GM12878 (cell line): Measurements from ENCODE around the gene NOL11. TPM values are rescaled to one million over a fixed set of nuclear protein-coding genes. Genes with fewer than 3 reads are reported as not detected.

Source experiments
- ATAC-seq: fragments of 200-7000 bp; cut with Tn5 transposase; 3 replicates; pipeline ENCODE4 v1.9.1; 2020; ENCODE audit warnings: mild to moderate bottlenecking, moderate library complexity
- BruUV-seq: library from RNA; stranded (reverse); fragments of 400-500 nt; replicated peaks from 2 replicates; lab custom pipeline; 2021; lab: Mats Ljungman, UMichigan
- CTCF ChIA-PET: fragments of 300-600 bp; sonication (Branson Sonifier 250); formaldehyde crosslinking; extraction: SDS; loops from one replicate; lab custom pipeline; 2021; ENCODE audit warnings: inconsistent platforms; lab: Yijun Ruan, JAX
- POLR2A ChIA-PET: fragments of 350-600 bp; formaldehyde crosslinking; extraction: SDS; loops from one replicate; lab custom pipeline; 2021; ENCODE audit warnings: inconsistent platforms; lab: Charles Lee
- RAD21 ChIA-PET: fragments of 300-600 bp; sonication (Branson Sonifier 250); formaldehyde crosslinking; loops from one replicate; lab custom pipeline; 2023; ENCODE audit warnings: antibody characterized with exemption; ENCODE audit not compliant: unreplicated experiment; lab: Charles Lee
- SMC1A ChIA-PET: fragments of 300-600 bp; sonication (Branson Sonifier 250); formaldehyde crosslinking; loops from one replicate; lab custom pipeline; 2023; ENCODE audit not compliant: unreplicated experiment, uncharacterized antibody; lab: Charles Lee
- DNase-seq: peaks from one replicate; pipeline ENCODE4 v3.0.0-alpha.2; 2011; ENCODE audit warnings: low read depth, low spot score
- FAIRE-seq: peaks from 3 replicates; lab custom pipeline; 2011; peaks lifted over from hg19 to GRCh38; lab: Jason Lieb, UNC
- H2AFZ ChIP-seq: 2 replicates; pipeline ENCODE4 v1.6.0; 2011; ENCODE audit warnings: low read depth, low read length, control low read depth; ENCODE audit not compliant: control insufficient read depth
- H3K27ac ChIP-seq: 2 replicates; pipeline ENCODE4 v1.5.1; 2011; ENCODE audit warnings: control low read depth; ENCODE audit not compliant: control insufficient read depth, insufficient read depth
- H3K27me3 ChIP-seq, 2 experiments: replicated peaks in 1 of 2; 2 replicates each; pipeline versions ENCODE4 v1.6.0 to v1.6.1; 2011; ENCODE audit warnings: low read length in 1 of 2; ENCODE audit not compliant: control insufficient read depth in 2 of 2, insufficient read depth in 2 of 2
- H3K36me3 ChIP-seq, 2 experiments: 2 replicates each; pipeline ENCODE4 v1.5.1; 2011; ENCODE audit warnings: low read length in 1 of 2; ENCODE audit not compliant: control insufficient read depth in 2 of 2, insufficient read depth in 2 of 2
- H3K4me1 ChIP-seq: 2 replicates; pipeline ENCODE4 v1.6.1; 2011; ENCODE audit warnings: mild to moderate bottlenecking, low read length, moderate library complexity, mixed read lengths; ENCODE audit not compliant: control insufficient read depth, insufficient read depth
- H3K4me2 ChIP-seq: 2 replicates; pipeline ENCODE4 v1.6.0; 2011; ENCODE audit warnings: control low read depth; ENCODE audit not compliant: control insufficient read depth, insufficient read depth
- H3K4me3 ChIP-seq: fragments of 200-600 bp; sonication (generic); 2 replicates; pipeline ENCODE4 v1.5.1; 2016
- H3K79me2 ChIP-seq: 2 replicates; pipeline ENCODE4 v1.6.0; 2011; ENCODE audit warnings: low read length; ENCODE audit not compliant: control insufficient read depth, insufficient read depth
- H3K9ac ChIP-seq: 2 replicates; pipeline ENCODE4 v1.8.0; 2011; ENCODE audit warnings: low read length, control low read depth, mixed read lengths; ENCODE audit not compliant: control insufficient read depth, insufficient read depth
- H3K9me3 ChIP-seq: replicated peaks from 3 replicates; pipeline ENCODE4 v1.5.1; 2011; ENCODE audit warnings: mild to moderate bottlenecking, low read length; ENCODE audit not compliant: control insufficient read depth, insufficient read depth
- H4K20me1 ChIP-seq: 2 replicates; pipeline ENCODE4 v1.6.0; 2011; ENCODE audit not compliant: control insufficient read depth, insufficient read depth
- BCL11A ChIP-seq: IDR thresholded peaks from 2 replicates; pipeline ENCODE4 v1.6.1; 2011; ENCODE audit warnings: low read depth, low read length
- BRCA1 ChIP-seq: IDR thresholded peaks from 2 replicates; pipeline ENCODE4 v1.6.1; 2011; ENCODE audit warnings: low read depth, low read length, improper control_type of control experiment
- DPF2 ChIP-seq: fragments of 450-650 bp; IDR thresholded peaks from 2 replicates; pipeline ENCODE4 v1.6.1; 2017; ENCODE audit warnings: mild to moderate bottlenecking
- HDGF ChIP-seq: fragments of 450-650 bp; IDR thresholded peaks from 2 replicates; pipeline ENCODE4 v1.6.1; 2016; ENCODE audit warnings: antibody characterized with exemption
- JUNB ChIP-seq: IDR thresholded peaks from 2 replicates; pipeline ENCODE4 v1.6.1; 2016; ENCODE audit warnings: antibody characterized with exemption, mild to moderate bottlenecking
- NR2C1 ChIP-seq: fragments of 450-650 bp; IDR thresholded peaks from 2 replicates; pipeline ENCODE4 v1.6.1; 2017; ENCODE audit warnings: antibody characterized with exemption, mild to moderate bottlenecking, moderate library complexity
- PAX8 ChIP-seq: fragments of 450-650 bp; IDR thresholded peaks from 2 replicates; pipeline ENCODE4 v1.6.1; 2017; ENCODE audit warnings: mild to moderate bottlenecking, moderate library complexity
- RBBP5 ChIP-seq: fragments of 200-600 bp; sonication (generic); conservative IDR thresholded peaks from 2 replicates; pipeline ENCODE4 v1.6.1; 2016
- SREBF2 ChIP-seq: IDR thresholded peaks from 2 replicates; pipeline ENCODE4 v1.6.1; 2012; ENCODE audit warnings: mild to moderate bottlenecking, low read length
- ZNF24 ChIP-seq: fragments of 450-650 bp; IDR thresholded peaks from 2 replicates; pipeline ENCODE4 v1.6.1; 2017; ENCODE audit warnings: antibody characterized with exemption, mild to moderate bottlenecking
- WGBS: methylation state at CpG from one replicate; pipeline ENCODE4 v1.1.6; 2016; ENCODE audit warnings: low lambda C conversion rate; ENCODE audit not compliant: insufficient replicate concordance, insufficient coverage; ENCODE audit errors: missing lambda C conversion rate; 5-methylcytosine and 5-hydroxymethylcytosine counted together
- in situ Hi-C: fragments of 300-500 bp; cut with MboI; formaldehyde crosslinking; loops from 9 replicates; pipeline ENCODE4 v1.14.3; 2018; ENCODE audit warnings: mixed read lengths
- intact Hi-C: fragments of 100-400 bp; cut with micrococcal nuclease; formaldehyde crosslinking; loops from one replicate; pipeline ENCODE4 v1.14.2; 2022; ENCODE audit not compliant: unreplicated experiment
- polyA plus RNA-seq, 11 experiments: library from polyadenylated mRNA; depleted of rRNA in 4 of 11; unstranded in 6 of 11; stranded (reverse) in 5 of 11; fragments of >200 nt; fragmentation: Nextera tagmentation in 4 of 11; fragmentation: Illumina TruSeq in 1 of 11; extraction: Ambion mirVana in 4 of 11; extraction: Trizol in 1 of 11; gene quantifications; 1 replicate in 1 of 11; 2 replicates in 10 of 11; pipeline versions ENCODE4 v1.2.1 to v1.2.3, GENCODE V29; 2011 to 2016; ENCODE audit warnings: inconsistent platforms in 2 of 11, missing spikeins in 2 of 11, low read depth in 1 of 11
- total RNA-seq, 4 experiments: library from RNA; depleted of rRNA in 3 of 4; stranded (reverse); fragments of >200 nt in 3 of 4; fragmentation: Illumina TruSeq in 1 of 4; extraction: Trizol in 1 of 4; gene quantifications; 2 replicates each; pipeline versions ENCODE4 v1.2.1 to v1.2.3, GENCODE V29; 2013 to 2021
- TF ChIP-seq, protein P1 (sequence below): fragments of 450-650 bp; IDR thresholded peaks from 2 replicates; pipeline ENCODE4 v1.6.1; 2014; ENCODE audit warnings: mild to moderate bottlenecking
- TF ChIP-seq, protein P2 (sequence below): fragments of 450-650 bp; IDR thresholded peaks from 2 replicates; pipeline ENCODE4 v1.6.1; 2017; ENCODE audit warnings: low read depth, mild to moderate bottlenecking, moderate library complexity
- TF ChIP-seq, protein P3 (sequence below): IDR thresholded peaks from 2 replicates; pipeline ENCODE4 v1.6.1; 2012; ENCODE audit warnings: low read depth, low read length, improper control_type of control experiment
- TF ChIP-seq, protein P4 (sequence below): fragments of 450-650 bp; conservative IDR thresholded peaks from 2 replicates; pipeline ENCODE4 v1.6.1; 2017; ENCODE audit warnings: mild to moderate bottlenecking, moderate library complexity

Gene NOL11
- total and polyA plus RNA-seq, 10 of the 15 experiments (the other 5 are each of a cell fraction or from before 2014, with no cell fraction given): 54.8 to 130 (median 94.6) TPM

GRCh38 chr17:67785122-67785477 lies 67.4 kb downstream of the NOL11 start (continued):
- TF ChIP-seq, protein P1, sequence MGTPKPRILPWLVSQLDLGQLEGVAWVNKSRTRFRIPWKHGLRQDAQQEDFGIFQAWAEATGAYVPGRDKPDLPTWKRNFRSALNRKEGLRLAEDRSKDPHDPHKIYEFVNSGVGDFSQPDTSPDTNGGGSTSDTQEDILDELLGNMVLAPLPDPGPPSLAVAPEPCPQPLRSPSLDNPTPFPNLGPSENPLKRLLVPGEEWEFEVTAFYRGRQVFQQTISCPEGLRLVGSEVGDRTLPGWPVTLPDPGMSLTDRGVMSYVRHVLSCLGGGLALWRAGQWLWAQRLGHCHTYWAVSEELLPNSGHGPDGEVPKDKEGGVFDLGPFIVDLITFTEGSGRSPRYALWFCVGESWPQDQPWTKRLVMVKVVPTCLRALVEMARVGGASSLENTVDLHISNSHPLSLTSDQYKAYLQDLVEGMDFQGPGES: no peak
- no peak for TF ChIP-seq NR2C1
- no peak for TF ChIP-seq BCL11A
- TF ChIP-seq DPF2: no peak
- TF ChIP-seq, protein P2, sequence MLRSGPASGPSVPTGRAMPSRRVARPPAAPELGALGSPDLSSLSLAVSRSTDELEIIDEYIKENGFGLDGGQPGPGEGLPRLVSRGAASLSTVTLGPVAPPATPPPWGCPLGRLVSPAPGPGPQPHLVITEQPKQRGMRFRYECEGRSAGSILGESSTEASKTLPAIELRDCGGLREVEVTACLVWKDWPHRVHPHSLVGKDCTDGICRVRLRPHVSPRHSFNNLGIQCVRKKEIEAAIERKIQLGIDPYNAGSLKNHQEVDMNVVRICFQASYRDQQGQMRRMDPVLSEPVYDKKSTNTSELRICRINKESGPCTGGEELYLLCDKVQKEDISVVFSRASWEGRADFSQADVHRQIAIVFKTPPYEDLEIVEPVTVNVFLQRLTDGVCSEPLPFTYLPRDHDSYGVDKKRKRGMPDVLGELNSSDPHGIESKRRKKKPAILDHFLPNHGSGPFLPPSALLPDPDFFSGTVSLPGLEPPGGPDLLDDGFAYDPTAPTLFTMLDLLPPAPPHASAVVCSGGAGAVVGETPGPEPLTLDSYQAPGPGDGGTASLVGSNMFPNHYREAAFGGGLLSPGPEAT: no peak
- TF ChIP-seq RBBP5: no peak
- TF ChIP-seq, all 136 proteins: peak for 0

DNA sequence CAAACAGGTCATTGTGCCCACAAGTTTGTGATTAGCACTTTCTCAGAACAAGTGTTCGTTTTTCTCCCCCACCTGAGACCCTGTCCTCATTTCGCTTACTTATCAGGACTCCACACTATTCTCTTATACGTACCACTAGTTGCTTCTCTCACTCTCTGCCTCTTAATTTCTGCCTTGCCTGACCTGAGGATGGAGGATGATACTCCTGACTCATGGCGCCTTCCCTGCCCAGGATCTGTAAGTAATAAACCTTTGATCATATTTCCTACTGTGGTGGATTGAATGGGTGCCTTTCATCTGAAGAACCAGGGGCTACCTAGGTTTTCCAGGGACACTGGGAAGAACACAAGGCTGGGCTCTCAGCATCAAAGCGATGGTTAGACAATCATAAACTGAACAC lies 67.8 kb downstream of the NOL11 start:
- 53% methylated on average over 5 of the region's 5 CpGs for WGBS
- intact Hi-C loops (no loop called here), in situ Hi-C loops (no loop called here)
- ATAC-seq (no peak), DNase-seq (no peak), FAIRE-seq (no peak)
- no peak overlapping the region for H2AFZ ChIP-seq
- no peaks in the 10 kb centered on the region for H3K36me3 ChIP-seq
- no peak overlapping the region for H3K9ac ChIP-seq
- no peak overlapping the region for H3K4me2 ChIP-seq
- H3K79me2 ChIP-seq: no peaks in the 10 kb centered on the region
- H3K9me3 ChIP-seq: no peaks in the 10 kb centered on the region
- H3K4me3 ChIP-seq: no peak overlapping the region
- no TSS peak for BruUV-seq
- H3K27ac ChIP-seq: no peak overlapping the region
- CTCF ChIA-PET: interaction anchor here (0.9 kb wide), 1 partner anchor 407 kb away, joined by 6 read pairs; no protein-coding TSS in a partner anchor
- peaks cover 5% of the 10 kb centered on the region; the same call in 1 of the 2 replicates for H3K4me1 ChIP-seq
- no peaks in the 10 kb centered on the region for H4K20me1 ChIP-seq
- no peaks in the 10 kb centered on the region for H3K27me3 ChIP-seq
- SMC1A ChIA-PET: no interaction called here
- TF ChIP-seq, protein P3, sequence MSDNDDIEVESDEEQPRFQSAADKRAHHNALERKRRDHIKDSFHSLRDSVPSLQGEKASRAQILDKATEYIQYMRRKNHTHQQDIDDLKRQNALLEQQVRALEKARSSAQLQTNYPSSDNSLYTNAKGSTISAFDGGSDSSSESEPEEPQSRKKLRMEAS: no peak
- TF ChIP-seq, protein P4, sequence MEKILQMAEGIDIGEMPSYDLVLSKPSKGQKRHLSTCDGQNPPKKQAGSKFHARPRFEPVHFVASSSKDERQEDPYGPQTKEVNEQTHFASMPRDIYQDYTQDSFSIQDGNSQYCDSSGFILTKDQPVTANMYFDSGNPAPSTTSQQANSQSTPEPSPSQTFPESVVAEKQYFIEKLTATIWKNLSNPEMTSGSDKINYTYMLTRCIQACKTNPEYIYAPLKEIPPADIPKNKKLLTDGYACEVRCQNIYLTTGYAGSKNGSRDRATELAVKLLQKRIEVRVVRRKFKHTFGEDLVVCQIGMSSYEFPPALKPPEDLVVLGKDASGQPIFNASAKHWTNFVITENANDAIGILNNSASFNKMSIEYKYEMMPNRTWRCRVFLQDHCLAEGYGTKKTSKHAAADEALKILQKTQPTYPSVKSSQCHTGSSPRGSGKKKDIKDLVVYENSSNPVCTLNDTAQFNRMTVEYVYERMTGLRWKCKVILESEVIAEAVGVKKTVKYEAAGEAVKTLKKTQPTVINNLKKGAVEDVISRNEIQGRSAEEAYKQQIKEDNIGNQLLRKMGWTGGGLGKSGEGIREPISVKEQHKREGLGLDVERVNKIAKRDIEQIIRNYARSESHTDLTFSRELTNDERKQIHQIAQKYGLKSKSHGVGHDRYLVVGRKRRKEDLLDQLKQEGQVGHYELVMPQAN: no peak
- TF ChIP-seq HDGF: no peak
- TF ChIP-seq PAX8: no peak
- no peak for TF ChIP-seq SREBF2
- no peak for TF ChIP-seq BRCA1
- no peak for TF ChIP-seq ZNF24
- no peak for TF ChIP-seq JUNB
- POLR2A ChIA-PET: interaction anchor here (0.6 kb wide), 1 partner anchor 169 kb away, joined by 4 read pairs; no protein-coding TSS in a partner anchor
- RAD21 ChIA-PET: no interaction called here
